ENCODE results near the gene WDR27. TPM values are rescaled to one million over a fixed set of nuclear protein-coding genes. Genes with fewer than 3 reads are reported as not detected.

Gene WDR27
- total and polyA plus RNA-seq, 11 donors: 2.2 to 12.3 (median 5.7) TPM

GRCh38 chr6:169571123-169571962 lies 130.5 kb downstream of the WDR27 start:
- Histone ChIP-seq H3K4me1 (no peaks in the 10 kb centered on the region), H3K4me3 (no peak overlapping the region), H3K27me3 (no peaks in the 10 kb centered on the region), H3K36me3 (no peaks in the 10 kb centered on the region), H3K9me3 (no peaks in the 10 kb centered on the region), H3K27ac (no peak overlapping the region)
- ATAC-seq (no peak), DNase-seq (no peak)
- 92 to 94% (median 93%) methylated on average over 12 of the region's 12 CpGs for WGBS, 4 donors
- no peak for TF ChIP-seq POLR2A (IDR thresholded peaks at IDR 0.05)
- TF ChIP-seq, protein P1, sequence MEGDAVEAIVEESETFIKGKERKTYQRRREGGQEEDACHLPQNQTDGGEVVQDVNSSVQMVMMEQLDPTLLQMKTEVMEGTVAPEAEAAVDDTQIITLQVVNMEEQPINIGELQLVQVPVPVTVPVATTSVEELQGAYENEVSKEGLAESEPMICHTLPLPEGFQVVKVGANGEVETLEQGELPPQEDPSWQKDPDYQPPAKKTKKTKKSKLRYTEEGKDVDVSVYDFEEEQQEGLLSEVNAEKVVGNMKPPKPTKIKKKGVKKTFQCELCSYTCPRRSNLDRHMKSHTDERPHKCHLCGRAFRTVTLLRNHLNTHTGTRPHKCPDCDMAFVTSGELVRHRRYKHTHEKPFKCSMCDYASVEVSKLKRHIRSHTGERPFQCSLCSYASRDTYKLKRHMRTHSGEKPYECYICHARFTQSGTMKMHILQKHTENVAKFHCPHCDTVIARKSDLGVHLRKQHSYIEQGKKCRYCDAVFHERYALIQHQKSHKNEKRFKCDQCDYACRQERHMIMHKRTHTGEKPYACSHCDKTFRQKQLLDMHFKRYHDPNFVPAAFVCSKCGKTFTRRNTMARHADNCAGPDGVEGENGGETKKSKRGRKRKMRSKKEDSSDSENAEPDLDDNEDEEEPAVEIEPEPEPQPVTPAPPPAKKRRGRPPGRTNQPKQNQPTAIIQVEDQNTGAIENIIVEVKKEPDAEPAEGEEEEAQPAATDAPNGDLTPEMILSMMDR (IDR thresholded peaks at IDR 0.05): no peak
- intact Hi-C loops (cut with DNase I): no loop called here

DNA sequence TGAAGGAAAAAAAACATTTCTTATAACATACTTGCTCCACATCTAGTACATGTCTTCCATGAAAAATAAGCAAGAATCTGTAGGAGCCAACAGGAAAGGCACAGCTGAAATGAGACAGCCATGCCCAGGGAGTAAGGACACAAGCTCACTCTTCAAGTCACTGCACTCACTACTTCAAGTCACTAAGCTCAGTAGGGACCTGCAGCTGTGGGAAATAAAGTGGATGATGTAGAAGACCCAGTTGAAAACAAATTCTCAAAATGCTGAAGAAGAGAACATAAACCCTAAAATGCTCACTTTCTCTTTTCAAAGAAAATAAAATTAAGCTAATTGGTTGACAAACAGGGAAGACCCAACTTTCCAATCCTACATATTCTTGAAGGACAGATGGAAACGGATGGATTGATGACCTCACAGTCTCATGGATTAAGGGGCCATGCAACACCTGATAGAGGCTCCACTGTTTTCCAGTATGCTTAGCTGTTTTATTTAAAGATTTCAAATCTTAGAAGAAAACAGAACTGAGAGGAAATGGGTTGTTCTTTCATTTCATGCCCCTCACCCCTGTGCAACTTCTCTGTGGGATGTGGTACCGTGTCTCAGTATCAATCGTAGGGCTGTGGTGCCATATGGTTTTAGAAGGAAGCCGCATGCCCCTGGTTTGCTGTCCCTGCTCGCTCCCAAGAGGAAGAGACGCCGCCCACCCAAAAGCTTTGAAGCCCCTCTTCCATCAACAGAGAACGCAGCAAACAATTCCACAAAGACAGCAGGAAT lies 133.3 kb downstream of the WDR27 start:
- ATAC-seq (no peak), DNase-seq (no peak)
- 88 to 92% (median 90%) methylated on average over 8 of the region's 8 CpGs for WGBS, 4 donors
- H3K27me3 ChIP-seq: no peaks in the 10 kb centered on the region
- intact Hi-C loops (cut with DNase I): no loop called here
- no peaks in the 10 kb centered on the region for H3K36me3 ChIP-seq
- no peaks in the 10 kb centered on the region for H3K4me1 ChIP-seq
- H3K27ac ChIP-seq: no peak overlapping the region
- TF ChIP-seq, protein P1 (IDR thresholded peaks at IDR 0.05): no peak
- TF ChIP-seq POLR2A (IDR thresholded peaks at IDR 0.05): no peak
- no peaks in the 10 kb centered on the region for H3K9me3 ChIP-seq
- H3K4me3 ChIP-seq: no peak overlapping the region

DNA sequence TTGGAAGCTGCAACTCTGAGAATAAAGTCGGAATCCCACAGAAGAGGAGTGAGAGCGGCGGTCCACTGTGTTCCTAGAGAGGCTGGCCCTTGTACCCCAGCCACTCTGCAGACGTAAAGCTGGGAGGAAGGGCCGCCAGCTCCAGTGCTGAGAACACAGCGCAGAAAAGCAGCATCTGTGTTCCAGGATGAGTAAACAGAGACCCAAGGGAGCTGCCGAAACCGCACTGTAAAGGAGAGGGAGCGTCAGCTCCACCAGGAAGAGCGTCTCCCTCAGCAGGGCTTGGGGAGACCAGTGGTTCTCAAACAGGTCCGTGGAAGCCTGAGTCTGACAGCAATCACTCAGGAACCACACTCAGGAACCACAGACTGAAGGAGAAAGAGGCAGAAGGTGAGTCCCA lies 134.0 kb downstream of the WDR27 start:
- DNase-seq: no peak
- no peaks in the 10 kb centered on the region for H3K4me1 ChIP-seq
- intact Hi-C loops (cut with DNase I): no loop called here
- TF ChIP-seq, protein P1 (IDR thresholded peaks at IDR 0.05): no peak
- TF ChIP-seq POLR2A (IDR thresholded peaks at IDR 0.05): no peak
- H3K27me3 ChIP-seq: no peaks in the 10 kb centered on the region
- no peak overlapping the region for H3K27ac ChIP-seq
- H3K4me3 ChIP-seq: no peak overlapping the region
- no peak for ATAC-seq
- H3K36me3 ChIP-seq: no peaks in the 10 kb centered on the region
- WGBS, 4 donors: 90 to 95% (median 92%) methylated on average over 11 of the region's 11 CpGs
- no peaks in the 10 kb centered on the region for H3K9me3 ChIP-seq

Measured in heart left ventricle (tissue), 16 donors.